ENCODE results near the gene STK17A. TPM values are rescaled to one million over a fixed set of nuclear protein-coding genes. Genes with fewer than 3 reads are reported as not detected.

The STK17A gene
- total and polyA plus RNA-seq, 2 donors from 2014 or later, result 12.8 to 15.5 TPM

GRCh38 chr7:43621729-43622448 is 39.0 kb downstream of the STK17A start:
- FAIRE-seq (no peak), DNase-seq (no peak)
- no peaks in the 10 kb centered on the region for H3K27me3 ChIP-seq (ENCODE audit: control insufficient read depth, insufficient read depth, low read length)
- intact Hi-C loops (cut with DNase I), result no loop called here
- H3K9me3 ChIP-seq (ENCODE audit: control insufficient read depth in 2 of 3, insufficient read depth in 1 of 3, low read length in 3 of 3), result no peaks in the 10 kb centered on the region
- no peak overlapping the region for H3K9ac ChIP-seq (ENCODE audit: low read length in 3 of 3)
- peaks cover 0 to 8% (median 8%) of the 10 kb centered on the region in 3 donors for H3K36me3 ChIP-seq (ENCODE audit: control insufficient read depth in 2 of 3, insufficient read depth in 3 of 3, low read length in 3 of 3)
- TF ChIP-seq CTCF (IDR thresholded peaks at IDR 0.05; ENCODE audit: borderline replicate concordance, extremely low read depth, insufficient read depth), result no peak
- no peak overlapping the region for H3K27ac ChIP-seq (ENCODE audit: low read depth in 2 of 2, low read length in 2 of 2)
- H3K4me1 ChIP-seq (ENCODE audit: control insufficient read depth in 2 of 3, insufficient read depth in 2 of 3, low read depth in 1 of 3, low read length in 3 of 3), result peaks cover 0 to 2% (median 0%) of the 10 kb centered on the region in 3 donors
- H3K4me3 ChIP-seq (ENCODE audit: low read length in 3 of 3), result no peak overlapping the region

DNA sequence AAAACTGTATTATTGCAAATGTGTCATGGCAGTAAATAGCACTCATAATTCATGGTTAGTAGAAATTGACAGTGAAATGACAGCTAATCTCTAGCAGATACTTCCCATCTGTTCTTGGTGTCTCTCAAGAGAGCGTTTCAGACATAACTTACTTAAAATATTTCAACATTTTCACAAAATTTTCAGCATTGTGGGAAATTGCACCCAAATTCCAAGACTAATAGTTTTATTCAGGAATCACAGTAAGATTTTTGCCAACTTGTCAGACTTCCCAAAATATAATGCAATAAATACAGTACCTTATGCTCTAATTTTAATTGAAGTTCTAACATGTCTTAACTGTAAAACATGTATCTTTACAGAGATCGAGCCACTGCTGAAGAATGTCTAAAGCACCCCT is 41.2 kb downstream of the STK17A start:
- H3K4me1 ChIP-seq (ENCODE audit: control insufficient read depth in 2 of 3, insufficient read depth in 2 of 3, low read depth in 1 of 3, low read length in 3 of 3), result no peaks in the 10 kb centered on the region
- H3K36me3 ChIP-seq (ENCODE audit: control insufficient read depth in 2 of 3, insufficient read depth in 3 of 3, low read length in 3 of 3), result peaks cover 0 to 13% (median 0%) of the 10 kb centered on the region in 3 donors
- no peaks in the 10 kb centered on the region for H3K27me3 ChIP-seq (ENCODE audit: control insufficient read depth, insufficient read depth, low read length)
- H3K4me3 ChIP-seq (ENCODE audit: low read length in 3 of 3), result no peak overlapping the region
- H3K27ac ChIP-seq (ENCODE audit: low read depth in 2 of 2, low read length in 2 of 2), result no peak overlapping the region
- no peak for DNase-seq
- H3K9me3 ChIP-seq (ENCODE audit: control insufficient read depth in 2 of 3, insufficient read depth in 1 of 3, low read length in 3 of 3), result no peaks in the 10 kb centered on the region
- no peak for FAIRE-seq
- intact Hi-C loops (cut with DNase I), result no loop called here
- no peak overlapping the region for H3K9ac ChIP-seq (ENCODE audit: low read length in 3 of 3)
- no peak for TF ChIP-seq CTCF (IDR thresholded peaks at IDR 0.05; ENCODE audit: borderline replicate concordance, extremely low read depth, insufficient read depth)

DNA sequence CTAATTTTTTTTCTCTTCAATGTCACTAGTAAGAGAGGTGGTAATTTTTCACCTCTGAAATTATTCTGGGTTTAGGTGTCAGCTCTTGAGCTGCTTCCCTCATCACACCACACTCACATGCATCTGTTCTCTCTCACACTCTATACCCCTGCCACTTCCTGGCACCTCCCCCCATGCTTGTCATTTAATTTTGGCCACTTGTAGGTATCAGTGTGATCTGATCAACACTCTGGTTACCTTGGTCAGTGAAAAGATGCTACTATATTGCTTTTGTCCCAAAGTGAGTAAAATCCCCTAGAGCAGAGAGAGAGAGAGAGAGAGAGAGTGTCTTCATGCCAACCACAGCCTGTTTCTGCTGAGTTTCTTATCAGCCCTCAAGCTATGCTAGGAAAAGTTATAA is 42.5 kb downstream of the STK17A start:
- Histone ChIP-seq H3K4me1 (ENCODE audit: control insufficient read depth in 2 of 3, insufficient read depth in 2 of 3, low read depth in 1 of 3, low read length in 3 of 3) (no peaks in the 10 kb centered on the region), H3K9me3 (ENCODE audit: control insufficient read depth in 2 of 3, insufficient read depth in 1 of 3, low read length in 3 of 3) (no peaks in the 10 kb centered on the region), H3K4me3 (ENCODE audit: low read length in 3 of 3) (no peak overlapping the region), H3K36me3 (ENCODE audit: control insufficient read depth in 2 of 3, insufficient read depth in 3 of 3, low read length in 3 of 3) (peaks cover 0 to 13% (median 0%) of the 10 kb centered on the region in 3 donors), H3K9ac (ENCODE audit: low read length in 3 of 3) (no peak overlapping the region), H3K27ac (ENCODE audit: low read depth in 2 of 2, low read length in 2 of 2) (no peak overlapping the region), H3K27me3 (ENCODE audit: control insufficient read depth, insufficient read depth, low read length) (no peaks in the 10 kb centered on the region)
- DNase-seq (no peak), FAIRE-seq (no peak)
- intact Hi-C loops (cut with DNase I), result no loop called here
- TF ChIP-seq CTCF (IDR thresholded peaks at IDR 0.05; ENCODE audit: borderline replicate concordance, extremely low read depth, insufficient read depth), result no peak
